GM12801 (cell line): Measurements from ENCODE around the gene NFILZ.

Source experiments
- CTCF ChIP-seq: IDR thresholded peaks from one replicate; pipeline ENCODE4 v1.5.1; 2011; ENCODE audit warnings: control low read depth; ENCODE audit not compliant: insufficient read length; ENCODE audit errors: extremely low read depth

The NFILZ gene

GRCh38 chr19:8593931-8594330 lies 36.5 kb upstream of the NFILZ start:
- no peak for TF ChIP-seq CTCF

GRCh38 chr19:8595651-8596050 lies 34.8 kb upstream of the NFILZ start:
- TF ChIP-seq CTCF: no peak

GRCh38 chr19:8596168-8596567 lies 34.3 kb upstream of the NFILZ start:
- TF ChIP-seq CTCF: no peak

- TF ChIP-seq CTCF: no peak
These were observed 30.4 kb upstream of the NFILZ start for GRCh38 chr19:8600064-8600463.

- TF ChIP-seq CTCF: no peak
These were observed 29.6 kb upstream of the NFILZ start for GRCh38 chr19:8600816-8601215.

GRCh38 chr19:8601796-8602195 lies 28.6 kb upstream of the NFILZ start:
- no peak for TF ChIP-seq CTCF

GRCh38 chr19:8605514-8605913 lies 24.9 kb upstream of the NFILZ start:
- no peak for TF ChIP-seq CTCF

GRCh38 chr19:8607386-8607785 lies 23.0 kb upstream of the NFILZ start:
- TF ChIP-seq CTCF: no peak
